Measurements from ENCODE around the gene ARHGEF4. TPM values are rescaled to one million over a fixed set of nuclear protein-coding genes. Genes with fewer than 3 reads are reported as not detected.

ARHGEF4 gene
- total and polyA plus RNA-seq, 7 donors = 1.7 to 32.4 (median 17.2) TPM; not detected in 1

DNA sequence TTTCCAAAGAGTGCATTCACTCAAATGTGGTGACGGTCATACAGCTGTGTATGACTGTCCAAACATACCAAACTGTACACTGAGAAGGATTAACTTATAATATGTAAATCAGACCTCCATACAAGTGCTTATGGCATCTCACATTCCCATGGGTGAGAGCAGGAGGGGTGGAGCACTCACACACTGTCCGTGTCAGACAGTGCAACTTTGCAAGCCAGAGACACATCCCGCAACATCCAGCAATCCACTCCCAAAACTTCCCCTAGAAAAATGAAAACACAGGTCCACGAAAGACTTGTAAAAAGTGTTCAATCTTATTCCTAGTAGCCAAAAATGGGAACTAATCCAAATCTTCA lies 220.2 kb downstream of the ARHGEF4 start:
- DNase-seq = no peak
- Histone ChIP-seq H3K27ac (no peak overlapping the region), H3K27me3 (no peaks in the 10 kb centered on the region), H3K9me3 (no peaks in the 10 kb centered on the region), H3K4me1 (peaks cover 0 to 43% (median 30%) of the 10 kb centered on the region in 4 donors), H3K4me3 (no peak overlapping the region), H3K36me3 (peaks cover 19 to 58% (median 28%) of the 10 kb centered on the region in 4 donors)
- TF ChIP-seq, protein P1, sequence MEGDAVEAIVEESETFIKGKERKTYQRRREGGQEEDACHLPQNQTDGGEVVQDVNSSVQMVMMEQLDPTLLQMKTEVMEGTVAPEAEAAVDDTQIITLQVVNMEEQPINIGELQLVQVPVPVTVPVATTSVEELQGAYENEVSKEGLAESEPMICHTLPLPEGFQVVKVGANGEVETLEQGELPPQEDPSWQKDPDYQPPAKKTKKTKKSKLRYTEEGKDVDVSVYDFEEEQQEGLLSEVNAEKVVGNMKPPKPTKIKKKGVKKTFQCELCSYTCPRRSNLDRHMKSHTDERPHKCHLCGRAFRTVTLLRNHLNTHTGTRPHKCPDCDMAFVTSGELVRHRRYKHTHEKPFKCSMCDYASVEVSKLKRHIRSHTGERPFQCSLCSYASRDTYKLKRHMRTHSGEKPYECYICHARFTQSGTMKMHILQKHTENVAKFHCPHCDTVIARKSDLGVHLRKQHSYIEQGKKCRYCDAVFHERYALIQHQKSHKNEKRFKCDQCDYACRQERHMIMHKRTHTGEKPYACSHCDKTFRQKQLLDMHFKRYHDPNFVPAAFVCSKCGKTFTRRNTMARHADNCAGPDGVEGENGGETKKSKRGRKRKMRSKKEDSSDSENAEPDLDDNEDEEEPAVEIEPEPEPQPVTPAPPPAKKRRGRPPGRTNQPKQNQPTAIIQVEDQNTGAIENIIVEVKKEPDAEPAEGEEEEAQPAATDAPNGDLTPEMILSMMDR (IDR thresholded peaks at IDR 0.05) = no peak
- no peak for TF ChIP-seq POLR2AphosphoS5 (IDR thresholded peaks at IDR 0.05)
- no peak for TF ChIP-seq POLR2A (IDR thresholded peaks at IDR 0.05)
- intact Hi-C loops (cut with DNase I) = no loop called here
- WGBS, 2 donors = 87 to 91% methylated on average over 4 of the region's 4 CpGs

DNA sequence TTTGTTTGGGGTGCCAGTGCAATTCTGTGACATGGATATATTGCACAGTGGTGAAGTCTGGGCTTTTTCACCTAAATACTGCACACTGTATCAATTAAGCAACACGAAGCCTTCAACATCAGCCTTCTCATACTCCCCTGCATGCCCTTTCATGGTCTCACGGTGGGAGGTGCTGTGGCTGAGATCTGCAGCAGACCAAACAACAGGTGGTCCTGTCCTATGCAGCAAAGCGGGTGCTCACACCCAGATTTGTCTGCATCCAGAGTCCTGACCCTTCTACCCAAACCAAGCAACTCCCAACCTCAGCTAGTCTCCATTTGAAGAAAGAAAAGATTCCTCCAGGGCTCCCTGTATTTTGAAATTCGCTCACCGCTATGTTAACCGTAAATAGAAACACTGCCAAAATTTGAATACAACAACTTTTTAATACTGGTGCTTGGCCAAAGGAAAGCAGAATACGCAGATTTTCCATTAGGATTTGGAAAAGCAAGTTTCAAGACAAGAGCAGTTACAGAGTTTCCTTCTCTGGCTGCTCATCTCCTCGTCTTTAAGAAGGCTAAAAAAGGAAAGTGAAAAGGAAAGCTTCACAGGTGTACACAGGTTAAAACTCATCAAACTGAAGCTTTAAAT lies 221.6 kb downstream of the ARHGEF4 start:
- peaks cover 8 to 44% (median 18%) of the 10 kb centered on the region in 4 donors for H3K36me3 ChIP-seq

DNA sequence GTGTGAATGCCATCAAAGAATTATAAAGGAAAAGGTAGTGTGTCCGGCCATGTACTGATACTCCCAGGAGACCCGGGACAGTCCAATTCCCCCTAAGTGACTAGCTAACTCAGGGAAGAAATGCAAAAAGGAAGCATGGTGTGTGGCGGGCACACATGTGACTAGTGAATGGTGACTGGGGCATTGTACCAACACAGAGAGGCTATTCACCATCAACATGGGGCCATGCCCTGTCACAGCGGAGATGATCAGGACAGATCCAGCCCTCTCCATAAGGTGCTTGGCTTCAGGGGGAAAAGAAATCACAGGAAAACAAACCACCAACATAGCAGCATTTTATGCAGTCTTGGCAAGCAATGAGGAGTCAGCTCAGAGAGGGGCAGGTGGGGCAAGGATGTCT lies 222.2 kb downstream of the ARHGEF4 start:
- peaks cover 0 to 49% (median 39%) of the 10 kb centered on the region in 4 donors for H3K4me1 ChIP-seq
- no peak for DNase-seq
- H3K4me3 ChIP-seq = no peak overlapping the region
- no peak overlapping the region for H3K27ac ChIP-seq
- no peaks in the 10 kb centered on the region for H3K9me3 ChIP-seq
- peaks cover 4 to 38% (median 15%) of the 10 kb centered on the region in 4 donors for H3K36me3 ChIP-seq
- H3K27me3 ChIP-seq = no peaks in the 10 kb centered on the region
- WGBS, 2 donors = 93 to 95% methylated on average over 4 of the region's 4 CpGs
- TF ChIP-seq POLR2A (IDR thresholded peaks at IDR 0.05) (no peak), EP300 (IDR thresholded peaks at IDR 0.05) (no peak), POLR2AphosphoS5 (IDR thresholded peaks at IDR 0.05) (no peak)
- TF ChIP-seq, protein P1 (IDR thresholded peaks at IDR 0.05) = no peak
- intact Hi-C loops (cut with DNase I) = no loop called here

More for the DNA sequence above, 221.6 kb downstream of the ARHGEF4 start:
- intact Hi-C loops (cut with DNase I) = no loop called here
- WGBS, 2 donors = 83 to 91% methylated on average over 8 of the region's 8 CpGs
- H3K4me3 ChIP-seq = no peak overlapping the region
- no peak overlapping the region for H3K27ac ChIP-seq
- no peaks in the 10 kb centered on the region for H3K27me3 ChIP-seq
- peaks cover 0 to 43% (median 33%) of the 10 kb centered on the region in 4 donors for H3K4me1 ChIP-seq
- no peak for DNase-seq
- H3K9me3 ChIP-seq = no peaks in the 10 kb centered on the region
- TF ChIP-seq EP300 (IDR thresholded peaks at IDR 0.05) = no peak
- TF ChIP-seq POLR2AphosphoS5 (IDR thresholded peaks at IDR 0.05) = no peak
- TF ChIP-seq, protein P1 (IDR thresholded peaks at IDR 0.05) = no peak
- no peak for TF ChIP-seq POLR2A (IDR thresholded peaks at IDR 0.05)

DNA sequence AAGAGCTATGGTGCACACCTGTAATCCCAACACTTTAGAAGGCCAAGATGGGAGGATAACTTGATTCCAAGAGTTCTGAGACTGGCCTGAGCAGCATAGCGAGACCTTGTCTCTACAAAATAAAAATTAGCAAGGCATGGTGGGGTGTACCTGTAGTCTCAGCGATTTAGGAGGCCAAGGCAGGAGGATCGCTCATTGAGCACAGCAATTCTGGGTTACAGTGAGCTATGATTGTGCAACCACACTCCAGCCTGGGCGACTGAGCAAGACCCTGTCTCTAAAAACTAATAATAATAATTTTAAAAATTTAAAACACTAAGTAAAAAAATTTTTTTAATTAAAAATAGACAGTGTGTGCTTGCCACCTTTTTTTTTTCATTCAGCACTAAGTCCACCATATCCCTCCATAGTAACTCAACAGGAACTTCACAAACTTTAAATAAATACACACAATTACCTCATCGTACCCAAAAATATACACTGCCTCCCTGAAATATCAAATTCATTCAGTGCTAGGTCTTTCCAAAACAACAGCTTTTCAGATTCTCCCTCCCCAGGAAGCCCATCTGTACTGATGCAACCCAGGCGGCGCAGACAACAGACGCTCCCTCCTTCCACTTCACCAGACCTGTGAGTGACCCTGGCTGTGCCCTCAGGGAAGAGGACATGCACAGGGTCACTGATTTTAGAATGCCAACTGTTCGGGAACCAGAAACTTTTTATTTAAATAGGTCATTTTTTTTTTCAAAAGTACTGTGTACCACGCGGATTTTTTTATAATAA lies 227.0 kb downstream of the ARHGEF4 start:
- H3K9me3 ChIP-seq = no peaks in the 10 kb centered on the region
- WGBS, 2 donors = 93 to 94% methylated on average over 11 of the region's 11 CpGs
- no peaks in the 10 kb centered on the region for H3K27me3 ChIP-seq
- no peak for DNase-seq
- peaks cover 0 to 32% (median 21%) of the 10 kb centered on the region in 4 donors for H3K4me1 ChIP-seq
- H3K4me3 ChIP-seq = no peak overlapping the region
- intact Hi-C loops (cut with DNase I) = no loop called here
- peaks cover 0 to 29% (median 0%) of the 10 kb centered on the region in 4 donors for H3K36me3 ChIP-seq
- TF ChIP-seq POLR2AphosphoS5 (IDR thresholded peaks at IDR 0.05) (no peak), EP300 (IDR thresholded peaks at IDR 0.05) (no peak), POLR2A (IDR thresholded peaks at IDR 0.05) (no peak)
- TF ChIP-seq, protein P1 (IDR thresholded peaks at IDR 0.05) = no peak
- H3K27ac ChIP-seq = no peak overlapping the region

Measured in sigmoid colon (tissue), 7 donors.